ENCODE measurements around the gene ERC2.

ERC2 gene

DNA sequence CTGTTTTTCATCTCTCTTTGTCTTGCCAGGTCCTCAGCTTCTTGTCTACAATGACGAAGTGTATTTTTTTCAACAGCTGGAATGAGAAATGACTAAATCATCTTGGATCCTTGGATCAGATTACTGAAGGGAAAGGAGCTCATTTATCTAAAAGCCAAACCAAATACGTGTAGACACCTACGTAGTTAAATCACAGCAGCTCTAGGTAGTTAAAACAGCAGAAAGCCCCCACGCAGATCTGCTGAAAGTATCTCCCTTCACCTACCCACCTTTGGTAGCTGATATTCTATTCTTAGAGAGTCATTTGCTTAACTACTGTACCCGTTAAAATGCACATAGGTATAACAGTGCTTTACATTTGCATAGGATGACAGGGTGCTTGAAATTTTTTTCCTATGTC, 875.7 kb downstream of the ERC2 start:
- no peak overlapping the region for H3K4ac ChIP-seq (ENCODE audit: low read depth, low read length)
- no peak overlapping the region for H2BK120ac ChIP-seq (ENCODE audit: insufficient read depth, low read length, poor library complexity)
- H3K79me2 ChIP-seq (ENCODE audit: control insufficient read depth, insufficient read depth, low read length, poor library complexity) = no peaks in the 10 kb centered on the region
- H3K18ac ChIP-seq (ENCODE audit: low read length) = no peak overlapping the region
- H4K91ac ChIP-seq (ENCODE audit: low read depth, low read length) = no peak overlapping the region
- no peak overlapping the region for H2AK5ac ChIP-seq (ENCODE audit: low read length)
- H3K14ac ChIP-seq (ENCODE audit: low read length) = no peak overlapping the region
- peaks cover 0 to 9% of the 10 kb centered on the region in 2 experiments for H3K4me1 ChIP-seq (ENCODE audit: control insufficient read depth in 1 of 2, insufficient read depth in 2 of 2, low read length in 2 of 2)
- no peak overlapping the region for H3K23ac ChIP-seq (ENCODE audit: low read length)
- no CpG with 5 or more reads among the region's 5 CpGs for WGBS (ENCODE audit: extremely low coverage, insufficient coverage, insufficient read length)
- no peak overlapping the region for H4K12ac ChIP-seq (ENCODE audit: low read depth, low read length)
- DNase-seq = peak in 1 of 2 donors; percentile 42
- no peak overlapping the region for H3K4me2 ChIP-seq (ENCODE audit: low read length)
- no peak overlapping the region for H2BK12ac ChIP-seq (ENCODE audit: low read length)
- no peak overlapping the region for H3K4me3 ChIP-seq (ENCODE audit: low read depth, low read length)
- no peaks in the 10 kb centered on the region for H3K36me3 ChIP-seq (ENCODE audit: control insufficient read depth in 1 of 2, insufficient read depth in 2 of 2, low read length in 2 of 2)
- H3K27me3 ChIP-seq (ENCODE audit: insufficient read depth, low read length) = no peaks in the 10 kb centered on the region
- H3K9me3 ChIP-seq (ENCODE audit: insufficient read depth, low read depth, low read length) = no peaks in the 10 kb centered on the region
- no peak overlapping the region for H4K8ac ChIP-seq (ENCODE audit: low read depth, low read length)
- no peaks in the 10 kb centered on the region for H3K79me1 ChIP-seq (ENCODE audit: low read length)
- H3K27ac ChIP-seq (ENCODE audit: low read depth, low read length) = no peak overlapping the region
- no peak overlapping the region for H2AFZ ChIP-seq (ENCODE audit: insufficient read depth, low read length, poor library complexity)
- H2BK5ac ChIP-seq (ENCODE audit: low read depth, low read length, poor library complexity) = no peak overlapping the region
- H3K9ac ChIP-seq (ENCODE audit: low read length) = no peak overlapping the region

DNA sequence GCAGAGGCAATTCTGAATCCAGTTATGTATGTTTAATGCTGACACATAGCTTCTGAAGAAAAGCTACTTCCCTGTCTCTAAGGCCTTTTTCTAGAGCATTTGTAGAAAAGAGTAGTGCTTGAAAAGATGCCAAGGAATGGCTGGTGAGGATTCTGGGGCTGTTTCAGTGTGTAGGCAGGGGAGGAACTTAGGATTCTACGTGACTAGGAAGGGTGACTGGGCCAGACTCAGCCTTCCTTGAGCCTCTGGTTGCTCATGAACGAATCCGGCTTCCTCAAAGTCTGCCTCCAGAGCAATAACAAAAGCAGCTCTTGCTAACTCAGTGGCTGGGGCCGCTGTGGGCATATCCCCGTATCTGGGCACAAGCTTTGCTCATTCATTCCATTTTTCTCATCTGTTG, 876.4 kb downstream of the ERC2 start:
- no peaks in the 10 kb centered on the region for H3K79me2 ChIP-seq (ENCODE audit: control insufficient read depth, insufficient read depth, low read length, poor library complexity)
- H3K4ac ChIP-seq (ENCODE audit: low read depth, low read length) = no peak overlapping the region
- no peaks in the 10 kb centered on the region for H3K27me3 ChIP-seq (ENCODE audit: insufficient read depth, low read length)
- H3K4me3 ChIP-seq (ENCODE audit: low read depth, low read length) = no peak overlapping the region
- no peak overlapping the region for H2AFZ ChIP-seq (ENCODE audit: insufficient read depth, low read length, poor library complexity)
- peaks cover 0 to 9% of the 10 kb centered on the region in 2 experiments for H3K4me1 ChIP-seq (ENCODE audit: control insufficient read depth in 1 of 2, insufficient read depth in 2 of 2, low read length in 2 of 2)
- no peak overlapping the region for H2AK5ac ChIP-seq (ENCODE audit: low read length)
- H3K18ac ChIP-seq (ENCODE audit: low read length) = no peak overlapping the region
- peak in 1 of 2 donors; percentile 7 for DNase-seq
- no peak overlapping the region for H3K4me2 ChIP-seq (ENCODE audit: low read length)
- H3K79me1 ChIP-seq (ENCODE audit: low read length) = no peaks in the 10 kb centered on the region
- no peak overlapping the region for H3K9ac ChIP-seq (ENCODE audit: low read length)
- H2BK12ac ChIP-seq (ENCODE audit: low read length) = no peak overlapping the region
- H4K12ac ChIP-seq (ENCODE audit: low read depth, low read length) = no peak overlapping the region
- H4K91ac ChIP-seq (ENCODE audit: low read depth, low read length) = peak overlapping the region; percentile 26
- H3K27ac ChIP-seq (ENCODE audit: low read depth, low read length) = no peak overlapping the region
- no peak overlapping the region for H3K14ac ChIP-seq (ENCODE audit: low read length)
- H3K9me3 ChIP-seq (ENCODE audit: insufficient read depth, low read depth, low read length) = no peaks in the 10 kb centered on the region
- no peak overlapping the region for H3K23ac ChIP-seq (ENCODE audit: low read length)
- H4K8ac ChIP-seq (ENCODE audit: low read depth, low read length) = no peak overlapping the region
- H2BK5ac ChIP-seq (ENCODE audit: low read depth, low read length, poor library complexity) = no peak overlapping the region
- peak overlapping the region; percentile 26 for H2BK120ac ChIP-seq (ENCODE audit: insufficient read depth, low read length, poor library complexity)
- H3K36me3 ChIP-seq (ENCODE audit: control insufficient read depth in 1 of 2, insufficient read depth in 2 of 2, low read length in 2 of 2) = no peaks in the 10 kb centered on the region
- WGBS (ENCODE audit: extremely low coverage, insufficient coverage, insufficient read length) = no CpG with 5 or more reads among the region's 5 CpGs

DNA sequence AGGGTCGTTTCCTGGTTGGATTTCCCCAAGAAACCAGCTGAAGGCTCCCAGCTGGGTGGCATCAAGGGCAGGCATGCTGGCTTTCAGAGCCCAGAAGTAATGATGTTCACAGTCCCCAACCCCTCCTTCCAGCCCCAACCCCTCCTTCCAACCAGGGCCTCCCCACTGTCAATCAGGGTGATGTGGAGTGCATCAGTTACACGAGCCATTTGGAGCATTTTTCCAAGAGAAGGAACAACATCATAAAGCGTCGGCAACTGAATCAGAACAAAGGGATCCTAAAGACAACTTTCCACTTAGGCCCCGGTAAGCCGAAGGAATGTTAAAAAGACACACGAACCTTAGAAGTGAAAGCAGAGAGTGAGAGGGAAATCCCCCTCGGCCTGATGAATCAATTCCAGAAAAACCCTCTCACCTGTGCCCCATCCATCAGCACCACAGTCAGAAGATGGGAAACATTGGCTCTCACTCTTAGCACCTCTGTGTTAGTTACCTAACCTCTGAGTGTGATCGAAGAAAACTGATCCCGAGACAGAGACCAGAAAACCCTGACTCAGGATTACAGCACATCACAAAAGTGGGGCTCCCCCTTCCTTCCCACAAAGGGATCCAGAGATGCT, 880.0 kb downstream of the ERC2 start:
- H3K79me2 ChIP-seq (ENCODE audit: control insufficient read depth, insufficient read depth, low read length, poor library complexity) = no peaks in the 10 kb centered on the region
- H3K4me2 ChIP-seq (ENCODE audit: low read length) = no peak overlapping the region
- no peak overlapping the region for H2AFZ ChIP-seq (ENCODE audit: insufficient read depth, low read length, poor library complexity)
- no peak overlapping the region for H3K14ac ChIP-seq (ENCODE audit: low read length)
- DNase-seq = no peak
- H3K27me3 ChIP-seq (ENCODE audit: insufficient read depth, low read length) = no peaks in the 10 kb centered on the region
- H3K18ac ChIP-seq (ENCODE audit: low read length) = no peak overlapping the region
- H3K9me3 ChIP-seq (ENCODE audit: insufficient read depth, low read depth, low read length) = no peaks in the 10 kb centered on the region
- peak overlapping the region; percentile 8 for H2BK12ac ChIP-seq (ENCODE audit: low read length)
- no peak overlapping the region for H3K4ac ChIP-seq (ENCODE audit: low read depth, low read length)
- H3K9ac ChIP-seq (ENCODE audit: low read length) = no peak overlapping the region
- no CpG with 5 or more reads among the region's 10 CpGs for WGBS (ENCODE audit: extremely low coverage, insufficient coverage, insufficient read length)
- H4K12ac ChIP-seq (ENCODE audit: low read depth, low read length) = no peak overlapping the region
- peaks cover 12 to 27% of the 10 kb centered on the region in 2 experiments for H3K4me1 ChIP-seq (ENCODE audit: control insufficient read depth in 1 of 2, insufficient read depth in 2 of 2, low read length in 2 of 2)
- no peak overlapping the region for H4K91ac ChIP-seq (ENCODE audit: low read depth, low read length)
- no peak overlapping the region for H2BK5ac ChIP-seq (ENCODE audit: low read depth, low read length, poor library complexity)
- no peak overlapping the region for H2BK120ac ChIP-seq (ENCODE audit: insufficient read depth, low read length, poor library complexity)
- H4K8ac ChIP-seq (ENCODE audit: low read depth, low read length) = no peak overlapping the region
- peaks cover 19% of the 10 kb centered on the region for H3K79me1 ChIP-seq (ENCODE audit: low read length)
- H3K36me3 ChIP-seq (ENCODE audit: control insufficient read depth in 1 of 2, insufficient read depth in 2 of 2, low read length in 2 of 2) = no peaks in the 10 kb centered on the region
- H3K4me3 ChIP-seq (ENCODE audit: low read depth, low read length) = no peak overlapping the region
- no peak overlapping the region for H3K27ac ChIP-seq (ENCODE audit: low read depth, low read length)
- H3K23ac ChIP-seq (ENCODE audit: low read length) = no peak overlapping the region
- no peak overlapping the region for H2AK5ac ChIP-seq (ENCODE audit: low read length)

DNA sequence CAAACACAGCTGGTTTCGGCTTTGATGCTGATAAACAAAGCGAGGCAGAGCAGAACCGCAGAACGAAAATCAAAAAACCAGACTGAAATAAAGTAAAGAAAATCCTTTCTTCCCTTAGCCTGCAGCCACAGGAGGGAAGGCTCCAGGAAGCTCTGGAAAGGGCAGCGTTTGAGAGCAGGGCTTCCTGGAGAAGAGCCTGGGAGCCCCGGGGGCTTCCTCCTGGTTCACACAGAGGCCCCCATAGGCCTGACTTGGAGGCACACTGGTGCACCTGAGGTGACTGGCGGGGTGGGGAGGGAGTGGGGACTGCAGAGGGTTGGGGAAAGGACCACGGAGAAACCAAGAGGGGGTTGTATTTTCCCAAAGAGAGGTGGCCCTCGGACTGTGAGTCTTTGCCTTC, 882.4 kb downstream of the ERC2 start:
- peaks cover 12 to 20% of the 10 kb centered on the region in 2 experiments for H3K4me1 ChIP-seq (ENCODE audit: control insufficient read depth in 1 of 2, insufficient read depth in 2 of 2, low read length in 2 of 2)
- peaks cover 19% of the 10 kb centered on the region for H3K79me1 ChIP-seq (ENCODE audit: low read length)
- no peak for DNase-seq
- H3K23ac ChIP-seq (ENCODE audit: low read length) = no peak overlapping the region
- no peak overlapping the region for H3K4ac ChIP-seq (ENCODE audit: low read depth, low read length)
- no peak overlapping the region for H3K9ac ChIP-seq (ENCODE audit: low read length)
- H4K8ac ChIP-seq (ENCODE audit: low read depth, low read length) = no peak overlapping the region
- no peaks in the 10 kb centered on the region for H3K27me3 ChIP-seq (ENCODE audit: insufficient read depth, low read length)
- H3K4me3 ChIP-seq (ENCODE audit: low read depth, low read length) = no peak overlapping the region
- no peaks in the 10 kb centered on the region for H3K36me3 ChIP-seq (ENCODE audit: control insufficient read depth in 1 of 2, insufficient read depth in 2 of 2, low read length in 2 of 2)
- no peak overlapping the region for H2AK5ac ChIP-seq (ENCODE audit: low read length)
- H3K4me2 ChIP-seq (ENCODE audit: low read length) = no peak overlapping the region
- H4K91ac ChIP-seq (ENCODE audit: low read depth, low read length) = peak overlapping the region; percentile 62
- peak overlapping the region; percentile 46 for H2BK120ac ChIP-seq (ENCODE audit: insufficient read depth, low read length, poor library complexity)
- H3K9me3 ChIP-seq (ENCODE audit: insufficient read depth, low read depth, low read length) = no peaks in the 10 kb centered on the region
- H3K79me2 ChIP-seq (ENCODE audit: control insufficient read depth, insufficient read depth, low read length, poor library complexity) = no peaks in the 10 kb centered on the region
- H2BK12ac ChIP-seq (ENCODE audit: low read length) = peak overlapping the region; percentile 46
- H3K14ac ChIP-seq (ENCODE audit: low read length) = peak overlapping the region; percentile 27
- H3K18ac ChIP-seq (ENCODE audit: low read length) = no peak overlapping the region
- H3K27ac ChIP-seq (ENCODE audit: low read depth, low read length) = peak overlapping the region; percentile 91
- WGBS (ENCODE audit: extremely low coverage, insufficient coverage, insufficient read length) = no CpG with 5 or more reads among the region's 9 CpGs
- peak overlapping the region; percentile 58 for H2BK5ac ChIP-seq (ENCODE audit: low read depth, low read length, poor library complexity)
- no peak overlapping the region for H4K12ac ChIP-seq (ENCODE audit: low read depth, low read length)
- H2AFZ ChIP-seq (ENCODE audit: insufficient read depth, low read length, poor library complexity) = no peak overlapping the region
